Keratinocyte (primary cell): ENCODE measurements around the gene PPP1R3C. TPM values are rescaled to one million over a fixed set of nuclear protein-coding genes. Genes with fewer than 3 reads are reported as not detected.

Experiments used
- DNase-seq: peaks from one replicate; pipeline ENCODE4 v3.0.0-alpha.2; 2011; ENCODE audit warnings: low read depth, missing footprints, low spot score
- FAIRE-seq: peaks from 2 replicates; lab custom pipeline; 2011; peaks lifted over from hg19 to GRCh38; lab: Jason Lieb, UNC
- H2AFZ ChIP-seq: 2 replicates; pipeline ENCODE4 v1.6.0; 2012; ENCODE audit warnings: low read length, control low read depth, inconsistent platforms; ENCODE audit not compliant: control insufficient read depth
- H3K27ac ChIP-seq: 2 replicates; pipeline ENCODE4 v1.5.1; 2011; ENCODE audit warnings: low read length; ENCODE audit not compliant: control insufficient read depth, insufficient read depth
- H3K27me3 ChIP-seq: 3 replicates; pipeline ENCODE4 v1.6.0; 2011; ENCODE audit warnings: low read length; ENCODE audit not compliant: control insufficient read depth, insufficient read depth; ENCODE audit errors: extremely low read depth
- H3K36me3 ChIP-seq, 2 experiments: 2 replicates in 1 of 2; 3 replicates in 1 of 2; pipeline ENCODE4 v1.5.1; 2011; ENCODE audit warnings: low read length in 2 of 2, mild to moderate bottlenecking in 1 of 2; ENCODE audit not compliant: control insufficient read depth in 2 of 2, insufficient read depth in 2 of 2; ENCODE audit errors: extremely low read depth in 1 of 2
- H3K4me1 ChIP-seq: 3 replicates; pipeline ENCODE4 v1.5.1; 2011; ENCODE audit warnings: low read length; ENCODE audit not compliant: control insufficient read depth, insufficient read depth; ENCODE audit errors: extremely low read depth
- H3K4me2 ChIP-seq: 3 replicates; pipeline ENCODE4 v1.6.0; 2011; ENCODE audit warnings: low read depth, low read length; ENCODE audit not compliant: control insufficient read depth, insufficient read depth; ENCODE audit errors: extremely low read depth
- H3K4me3 ChIP-seq, 3 experiments: fragments of 200-600 bp in 1 of 3; sonication (generic) in 1 of 3; 2 replicates in 2 of 3; 3 replicates in 1 of 3; pipeline ENCODE4 v1.5.1; 2011 to 2016; ENCODE audit warnings: low read length in 3 of 3, mild to moderate bottlenecking in 3 of 3, control low read depth in 2 of 3, inconsistent platforms in 1 of 3, low read depth in 1 of 3, mixed read lengths in 1 of 3, mixed run types in 1 of 3, moderate library complexity in 1 of 3; ENCODE audit not compliant: control insufficient read depth in 2 of 3, insufficient read depth in 2 of 3; ENCODE audit errors: extremely low read depth in 1 of 3
- H3K79me2 ChIP-seq: 2 replicates; pipeline ENCODE4 v1.6.0; 2012; ENCODE audit warnings: low read length; ENCODE audit not compliant: control insufficient read depth, insufficient read depth
- H3K9ac ChIP-seq: 3 replicates; pipeline ENCODE4 v1.6.0; 2011; ENCODE audit warnings: low read length; ENCODE audit not compliant: control insufficient read depth, insufficient read depth; ENCODE audit errors: extremely low read depth
- H3K9me1 ChIP-seq: 3 replicates; pipeline ENCODE4 v1.6.0; 2011; ENCODE audit warnings: low read length; ENCODE audit not compliant: control insufficient read depth, insufficient read depth; ENCODE audit errors: extremely low read depth
- H3K9me3 ChIP-seq: 2 replicates; pipeline ENCODE4 v1.5.1; 2012; ENCODE audit warnings: low read depth, low read length; ENCODE audit not compliant: control insufficient read depth
- H4K20me1 ChIP-seq: 3 replicates; pipeline ENCODE4 v1.6.0; 2011; ENCODE audit warnings: low read length; ENCODE audit not compliant: control insufficient read depth, insufficient read depth; ENCODE audit errors: extremely low read depth
- CTCF ChIP-seq, 3 experiments: IDR thresholded peaks in 1 of 3; conservative IDR thresholded peaks in 1 of 3; optimal IDR thresholded peaks in 1 of 3; 2 replicates in 2 of 3; 3 replicates in 1 of 3; pipeline versions ENCODE3 to v1.5.1; 2011; ENCODE audit warnings: low read length in 3 of 3, mild to moderate bottlenecking in 3 of 3, moderate library complexity in 2 of 3, control low read depth in 1 of 3, inconsistent platforms in 1 of 3; ENCODE audit not compliant: insufficient read depth in 2 of 3; ENCODE audit errors: extremely low read depth in 1 of 3
- EZH2 ChIP-seq: IDR thresholded peaks from one replicate; pipeline ENCODE4 v1.6.1; 2012; ENCODE audit warnings: inconsistent platforms, mild to moderate bottlenecking, low read length, moderate library complexity
- dilution Hi-C: fragments of 300-500 bp; cut with MboI; formaldehyde crosslinking; loops from one replicate; pipeline ENCODE4 v1.7.0; 2020; ENCODE audit warnings: low sequenced_read_pairs; ENCODE audit not compliant: extremely low pct_ligation_motif_present
- polyA plus RNA-seq, 5 experiments: library from polyadenylated mRNA; depleted of rRNA in 3 of 5; stranded (reverse) in 3 of 5; stranded (forward) in 1 of 5; unstranded in 1 of 5; fragments of >200 nt; gene quantifications; 1 replicate in 1 of 5; 2 replicates in 3 of 5; 3 replicates in 1 of 5; pipeline versions ENCODE4 v1.2.1 to v1.2.3, GENCODE V29; 2011 to 2012; ENCODE audit warnings: missing spikeins in 2 of 5, low read depth in 1 of 5, low replicate concordance in 1 of 5

Gene PPP1R3C
- polyA plus RNA-seq, 1 donor (not counting 4 experiments of a cell fraction or from before 2014, with no cell fraction given): 7.3 TPM

DNA sequence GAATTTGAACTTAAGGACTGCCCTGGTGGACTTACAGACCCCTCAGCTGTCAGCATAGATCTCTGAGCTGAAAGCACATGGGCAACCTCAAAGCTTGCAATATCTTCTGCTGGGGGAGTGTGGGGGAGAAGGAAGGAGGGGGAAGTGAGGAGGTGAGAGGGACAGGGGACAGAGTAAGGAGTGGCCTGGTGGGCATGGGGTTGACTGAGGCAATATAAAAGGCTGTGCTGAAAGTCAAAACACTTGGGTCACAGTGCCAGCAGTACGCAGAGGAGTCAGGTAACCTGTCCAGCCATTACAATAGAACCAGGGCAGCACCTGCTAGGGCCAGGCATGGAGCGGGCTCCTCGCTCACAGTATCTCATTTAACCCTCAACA, 43.2 kb downstream of the PPP1R3C start:
- Histone ChIP-seq H3K9me3 (no peaks in the 10 kb centered on the region), H4K20me1 (no peaks in the 10 kb centered on the region), H3K27ac (no peak overlapping the region), H3K4me2 (no peak overlapping the region), H3K79me2 (no peaks in the 10 kb centered on the region), H3K4me1 (peaks cover 32% of the 10 kb centered on the region), H3K9me1 (no peaks in the 10 kb centered on the region), H3K4me3 (no peak overlapping the region), H2AFZ (no peak overlapping the region), H3K36me3 (no peaks in the 10 kb centered on the region), H3K27me3 (no peaks in the 10 kb centered on the region), H3K9ac (no peak overlapping the region)
- FAIRE-seq (no peak), DNase-seq (no peak)
- dilution Hi-C loops: no loop called here
- TF ChIP-seq EZH2 (no peak), CTCF (optimal IDR thresholded peaks at IDR 0.05 in 1 of 3, IDR thresholded peaks at IDR 0.05 in 1 of 3, conservative IDR thresholded peaks at IDR 0.05 in 1 of 3; ENCODE audit: extremely low read depth in 1 of 3, insufficient read depth in 2 of 3, low read length in 3 of 3) (no peak)

DNA sequence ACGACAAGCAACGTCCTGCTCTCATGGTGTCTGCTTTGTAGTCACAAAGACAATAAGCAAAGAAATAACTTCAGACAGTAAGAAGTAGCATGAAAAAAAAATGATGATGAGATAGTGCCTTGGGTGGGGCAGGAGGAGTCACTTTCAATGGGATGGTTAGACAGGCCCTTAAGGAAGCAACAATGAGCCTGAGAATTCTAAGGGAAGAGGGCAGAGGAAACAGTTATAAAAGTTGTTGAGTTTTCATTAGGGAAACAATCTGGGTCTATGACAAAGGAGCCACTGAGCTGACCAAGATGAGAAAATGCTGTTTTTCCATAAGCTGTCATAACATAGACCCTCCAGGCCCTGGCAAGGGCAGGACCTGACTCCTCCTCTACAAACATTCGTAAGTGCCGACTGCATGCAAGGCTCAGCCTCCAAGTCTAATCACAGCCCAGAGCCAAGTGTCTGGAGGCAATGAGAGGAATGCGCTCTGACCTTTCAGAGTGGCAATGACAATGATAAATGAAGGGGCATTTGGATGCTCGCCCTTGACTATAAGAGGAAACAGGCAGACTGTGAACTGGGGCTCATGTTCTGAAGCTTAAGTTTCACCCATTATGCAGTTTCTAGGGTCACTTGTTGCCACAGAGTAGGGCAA, 43.7 kb downstream of the PPP1R3C start:
- no peak for FAIRE-seq
- Histone ChIP-seq H4K20me1 (no peaks in the 10 kb centered on the region), H3K79me2 (no peaks in the 10 kb centered on the region), H3K9ac (no peak overlapping the region), H3K4me3 (no peak overlapping the region), H3K4me1 (peaks cover 32% of the 10 kb centered on the region), H3K27me3 (no peaks in the 10 kb centered on the region), H3K9me3 (no peaks in the 10 kb centered on the region), H3K4me2 (no peak overlapping the region), H3K36me3 (no peaks in the 10 kb centered on the region), H3K9me1 (no peaks in the 10 kb centered on the region), H3K27ac (no peak overlapping the region), H2AFZ (no peak overlapping the region)
- dilution Hi-C loops: no loop called here
- DNase-seq: no peak
- no peak for TF ChIP-seq CTCF (optimal IDR thresholded peaks at IDR 0.05 in 1 of 3, IDR thresholded peaks at IDR 0.05 in 1 of 3, conservative IDR thresholded peaks at IDR 0.05 in 1 of 3; ENCODE audit: extremely low read depth in 1 of 3, insufficient read depth in 2 of 3, low read length in 3 of 3)
- no peak for TF ChIP-seq EZH2
